Stimulated activated naive CD8-positive, alpha-beta T cell treated with anti-CD3 and anti-CD28 coated beads, Interleukin-15, amount 100 ng/mL, for 72 hours (primary cell): ENCODE data around the gene SLC25A41.
"Not testable (repeated sequence)": the region's sequence is repeated elsewhere in the genome, so short reads cannot be mapped to it uniquely, and the experiment has no call there.

ENCODE experiments used
- ATAC-seq: fragments of 150-1000 bp; cut with Tn5 transposase; 2 replicates; pipeline ENCODE4 v1.10.0; 2021; ENCODE audit warnings: mild to moderate bottlenecking, moderate library complexity
- DNase-seq, 2 donors: peaks; one replicate each; pipeline ENCODE4 v3.0.0; 2021 to 2022
- H3K27ac Mint-ChIP-seq, 2 donors: one replicate each; pipeline ENCODE4 v1.8.0; 2022; ENCODE audit warnings: mild to moderate bottlenecking in 2 of 2, mixed read lengths in 2 of 2, moderate library complexity in 2 of 2
- H3K27me3 Mint-ChIP-seq: one replicate; pipeline ENCODE4 v1.8.0; 2022; ENCODE audit warnings: mixed read lengths
- H3K4me1 Mint-ChIP-seq: one replicate; pipeline ENCODE4 v1.8.0; 2022; ENCODE audit warnings: mild to moderate bottlenecking, mixed read lengths
- H3K4me3 Mint-ChIP-seq, 2 donors: one replicate each; pipeline ENCODE4 v1.8.0; 2022; ENCODE audit warnings: mild to moderate bottlenecking in 2 of 2, mixed read lengths in 2 of 2, moderate library complexity in 1 of 2
- H3K9me3 Mint-ChIP-seq, 2 donors: one replicate each; pipeline ENCODE4 v1.8.0; 2022; ENCODE audit warnings: mixed read lengths in 2 of 2

The SLC25A41 gene

DNA sequence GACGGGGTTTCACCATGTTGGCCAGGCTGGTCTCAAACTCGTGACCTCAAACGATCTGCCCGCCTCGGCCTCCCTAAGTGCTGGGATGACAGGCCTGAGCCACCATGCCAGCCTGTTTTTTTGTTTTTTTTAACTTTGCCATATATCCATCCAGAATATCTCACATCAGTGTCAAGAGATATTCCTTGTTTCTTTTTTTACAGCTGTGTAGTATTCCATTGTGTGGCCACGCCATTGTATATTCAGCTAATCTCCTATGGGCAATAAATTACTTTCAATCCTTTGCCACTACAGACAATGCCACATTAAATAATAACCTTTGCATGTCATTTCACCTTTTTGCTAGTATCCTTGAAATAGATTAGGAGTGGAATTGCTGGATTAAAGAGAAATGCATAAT, 24.2 kb downstream of the SLC25A41 start:
- DNase-seq (no peak), ATAC-seq (no peak)
- Mint-ChIP-seq H3K4me3 (no peak overlapping the region), H3K9me3 (no peaks in the 10 kb centered on the region), H3K27ac (no peak overlapping the region), H3K4me1 (no peaks in the 10 kb centered on the region), H3K27me3 (no peaks in the 10 kb centered on the region)

DNA sequence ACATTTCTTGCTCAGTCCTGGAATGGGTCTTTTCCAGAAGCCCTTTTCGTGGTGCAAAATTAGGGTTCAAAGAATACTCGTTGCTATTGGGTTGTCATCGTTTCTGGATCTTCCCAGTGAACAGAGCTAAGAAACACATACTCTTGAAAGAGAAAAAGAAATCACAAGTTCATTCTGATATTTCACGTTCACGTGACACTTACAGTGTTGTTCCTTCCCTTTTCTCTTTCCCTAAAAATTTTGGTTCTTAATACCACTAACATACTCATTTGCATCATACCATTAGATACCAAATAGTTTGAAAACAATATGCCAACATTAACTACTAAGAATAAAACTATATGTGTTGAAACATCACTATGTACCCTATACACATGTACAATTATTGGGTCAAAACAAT, 27.2 kb downstream of the SLC25A41 start:
- no peak for DNase-seq
- Mint-ChIP-seq H3K27ac (no peak overlapping the region), H3K4me1 (no peaks in the 10 kb centered on the region), H3K27me3 (no peaks in the 10 kb centered on the region), H3K9me3 (no peaks in the 10 kb centered on the region), H3K4me3 (no peak overlapping the region)
- no peak for ATAC-seq

DNA sequence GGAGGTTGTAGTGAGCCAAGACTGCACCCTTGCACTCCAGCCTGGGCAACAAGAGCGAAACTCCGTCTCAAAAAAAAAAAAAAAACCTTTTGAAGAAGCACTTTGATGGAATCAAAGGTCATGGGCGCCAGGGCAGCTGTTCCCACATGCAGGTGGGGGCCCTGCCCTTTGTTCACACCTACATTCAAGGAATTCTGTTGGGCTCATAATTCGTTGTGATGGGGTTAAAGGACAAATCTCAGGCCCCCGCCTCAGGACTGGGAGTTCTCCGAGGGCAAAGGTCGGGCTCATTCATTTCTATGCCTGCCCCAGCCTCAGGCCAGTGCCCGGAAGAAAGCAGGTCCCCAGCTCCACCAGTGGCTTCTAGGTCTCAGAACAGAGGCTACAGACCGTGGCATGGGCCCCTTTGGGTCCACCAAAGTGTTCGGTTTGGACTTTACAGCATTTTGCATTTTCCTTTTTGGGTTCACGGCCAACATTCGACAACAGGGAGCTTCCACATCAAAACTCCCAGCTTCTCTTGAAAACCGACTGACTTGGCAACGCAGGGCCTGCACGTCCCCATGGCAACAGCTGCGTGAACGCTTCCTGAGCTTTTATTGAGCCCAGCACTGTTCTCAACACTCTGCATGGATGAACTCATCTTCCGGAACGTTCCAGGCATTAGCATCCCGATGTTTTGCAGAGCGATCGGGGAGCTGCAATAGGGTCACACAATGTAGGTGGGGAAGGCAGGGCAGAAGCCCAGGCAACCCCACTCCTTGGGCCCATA, 30.5 kb downstream of the SLC25A41 start:
- DNase-seq: no peak
- no peaks in the 10 kb centered on the region for H3K4me1 Mint-ChIP-seq
- no peaks in the 10 kb centered on the region for H3K27me3 Mint-ChIP-seq
- no peaks in the 10 kb centered on the region for H3K9me3 Mint-ChIP-seq
- no peak overlapping the region for H3K27ac Mint-ChIP-seq
- ATAC-seq: no peak
- no peak overlapping the region for H3K4me3 Mint-ChIP-seq

DNA sequence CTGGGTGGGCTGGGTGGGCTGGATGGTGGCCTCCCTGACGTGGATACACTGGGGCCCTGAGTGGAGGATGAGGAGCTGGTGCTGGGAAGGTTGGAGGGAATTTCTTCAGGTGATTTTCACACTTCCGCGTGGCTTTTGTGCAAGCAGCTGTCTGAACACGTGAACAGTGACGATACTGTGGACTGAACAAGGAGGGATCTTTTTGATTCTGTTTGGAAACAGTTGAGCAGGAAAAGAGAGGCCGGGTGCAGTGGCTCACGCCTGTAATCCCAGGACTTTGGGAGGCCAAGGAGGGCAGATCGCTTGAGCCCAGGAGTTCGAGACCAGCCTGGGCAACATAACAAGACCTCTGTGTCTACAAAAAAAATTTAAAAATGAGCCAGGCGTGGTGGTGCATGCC, 31.5 kb downstream of the SLC25A41 start:
- H3K4me3 Mint-ChIP-seq: no peak overlapping the region
- DNase-seq: no peak
- no peaks in the 10 kb centered on the region for H3K27me3 Mint-ChIP-seq
- no peaks in the 10 kb centered on the region for H3K9me3 Mint-ChIP-seq
- peak overlapping the region in 1 of 2 donors; percentile 69 for H3K27ac Mint-ChIP-seq
- no peak for ATAC-seq
- no peaks in the 10 kb centered on the region for H3K4me1 Mint-ChIP-seq

DNA sequence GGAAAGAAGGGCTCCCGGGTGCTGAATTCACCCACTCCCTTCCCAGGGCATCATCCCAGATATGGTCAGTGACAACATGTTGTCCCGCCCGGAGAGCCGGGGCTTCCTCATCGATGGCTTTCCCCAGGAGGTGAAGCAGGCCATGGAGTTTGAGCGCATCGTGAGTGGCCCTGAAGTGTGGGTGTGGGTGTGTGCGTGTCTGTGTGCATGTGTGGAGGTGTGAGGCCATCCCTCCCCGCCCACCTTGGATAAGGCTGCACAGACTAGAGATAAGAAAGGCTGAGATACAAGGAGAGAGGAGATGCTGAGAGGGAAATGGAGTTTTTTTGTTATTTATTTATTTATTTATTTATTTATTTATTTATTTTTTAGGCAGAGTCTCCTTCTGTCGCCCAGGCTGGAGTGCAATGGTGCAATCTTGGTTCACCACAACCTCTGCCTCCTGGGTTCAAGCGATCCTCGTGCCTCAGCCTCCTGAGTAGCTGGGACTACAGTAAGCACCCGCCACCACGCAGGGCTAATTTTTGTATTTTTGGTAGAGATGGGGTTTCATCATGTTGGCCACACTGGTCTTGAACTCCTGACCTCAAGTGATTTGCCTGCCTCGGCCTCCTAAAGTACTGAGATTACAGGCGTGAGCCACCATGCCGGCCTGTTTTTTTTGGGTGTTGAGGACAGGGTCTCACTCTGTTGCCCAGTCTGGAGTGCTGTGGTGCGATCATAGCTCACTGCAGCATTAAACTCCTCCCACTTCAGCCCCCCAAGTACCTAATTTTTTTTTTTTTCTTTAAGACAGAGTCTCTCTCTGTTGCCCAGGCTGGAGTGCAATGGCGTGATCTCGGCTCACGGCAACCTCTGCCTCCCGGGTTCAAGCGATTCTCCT, 33.3 kb downstream of the SLC25A41 start:
- ATAC-seq, H3K27ac Mint-ChIP-seq, H3K4me3 Mint-ChIP-seq, H3K9me3 Mint-ChIP-seq, H3K27me3 Mint-ChIP-seq, DNase-seq, H3K4me1 Mint-ChIP-seq: not testable (repeated sequence)

DNA sequence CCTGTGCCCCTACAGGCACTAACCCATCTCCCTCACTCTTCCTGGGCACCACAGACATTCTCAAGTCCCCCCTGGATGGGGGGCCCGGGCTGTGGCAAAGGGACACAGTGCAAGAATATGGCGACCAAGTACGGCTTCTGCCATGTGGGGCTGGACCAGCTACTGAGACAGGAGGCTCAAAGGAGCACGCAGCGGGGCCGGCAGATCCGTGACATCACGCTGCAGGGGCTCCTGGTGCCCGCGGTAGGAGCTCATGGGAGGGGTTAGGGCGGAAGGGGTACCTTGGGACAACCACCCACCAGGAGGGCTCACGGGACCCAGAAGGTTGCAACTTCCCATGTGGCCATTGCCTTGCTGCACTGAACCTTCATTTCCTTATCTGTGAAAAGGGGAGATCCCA, 37.3 kb downstream of the SLC25A41 start:
- peaks cover 27% of the 10 kb centered on the region for H3K4me1 Mint-ChIP-seq
- H3K4me3 Mint-ChIP-seq: no peak overlapping the region
- ATAC-seq: no peak
- H3K9me3 Mint-ChIP-seq: no peaks in the 10 kb centered on the region
- DNase-seq: no peak
- no peak overlapping the region for H3K27ac Mint-ChIP-seq
- H3K27me3 Mint-ChIP-seq: no peaks in the 10 kb centered on the region

DNA sequence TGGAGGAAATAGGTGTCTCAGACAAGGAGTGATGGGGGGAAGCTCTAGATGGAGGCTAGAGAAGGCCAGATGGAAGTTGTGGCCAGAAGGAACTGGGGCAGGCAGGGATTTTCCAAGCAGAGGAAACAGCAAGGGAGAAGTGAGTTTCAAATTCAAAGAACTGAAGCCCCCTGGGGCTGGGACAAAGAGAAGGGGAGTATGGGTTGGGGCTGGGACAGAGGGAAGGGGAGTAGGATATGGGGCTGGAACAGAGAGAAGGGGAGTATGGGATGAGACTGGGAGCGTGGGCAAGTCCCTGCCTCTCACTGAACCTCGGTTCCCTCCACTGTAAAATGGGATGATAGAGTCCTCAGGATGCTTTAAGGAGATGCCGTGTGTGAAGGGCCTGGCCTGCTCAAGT, 38.7 kb downstream of the SLC25A41 start:
- H3K4me1 Mint-ChIP-seq: peaks cover 34% of the 10 kb centered on the region
- peak overlapping the region in 1 of 2 donors; percentile 55 for H3K27ac Mint-ChIP-seq
- H3K4me3 Mint-ChIP-seq: peak overlapping the region in 1 of 2 donors; percentile 43
- H3K27me3 Mint-ChIP-seq: no peaks in the 10 kb centered on the region
- no peaks in the 10 kb centered on the region for H3K9me3 Mint-ChIP-seq
- ATAC-seq (no peak), DNase-seq (no peak)

DNA sequence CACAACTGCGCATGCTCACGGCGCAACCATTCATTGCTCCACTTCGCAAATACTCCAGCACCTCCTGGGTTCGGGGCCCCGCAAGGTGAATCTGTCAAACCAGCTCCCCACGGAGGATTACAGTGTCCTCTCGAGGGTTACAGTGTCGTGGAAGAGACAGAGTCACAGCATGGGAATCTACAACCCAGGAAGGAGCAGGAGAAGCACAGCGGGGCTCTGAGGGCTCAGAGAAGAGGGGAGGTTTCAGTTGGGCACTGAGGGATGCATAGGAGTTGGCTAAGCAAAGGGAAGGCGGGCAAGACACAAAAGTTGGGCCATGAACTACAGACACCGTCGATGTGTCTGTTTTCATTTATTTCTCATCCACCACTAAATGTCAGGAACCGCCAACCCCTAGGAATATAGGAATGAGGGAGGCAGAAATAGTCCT, 39.6 kb downstream of the SLC25A41 start:
- H3K4me1 Mint-ChIP-seq: peaks cover 34% of the 10 kb centered on the region
- no peak for DNase-seq
- H3K27ac Mint-ChIP-seq: peak overlapping the region; percentile 95 to 97
- ATAC-seq: no peak
- no peaks in the 10 kb centered on the region for H3K9me3 Mint-ChIP-seq
- H3K27me3 Mint-ChIP-seq: no peaks in the 10 kb centered on the region
- peak overlapping the region; percentile 93 to 94 for H3K4me3 Mint-ChIP-seq

DNA sequence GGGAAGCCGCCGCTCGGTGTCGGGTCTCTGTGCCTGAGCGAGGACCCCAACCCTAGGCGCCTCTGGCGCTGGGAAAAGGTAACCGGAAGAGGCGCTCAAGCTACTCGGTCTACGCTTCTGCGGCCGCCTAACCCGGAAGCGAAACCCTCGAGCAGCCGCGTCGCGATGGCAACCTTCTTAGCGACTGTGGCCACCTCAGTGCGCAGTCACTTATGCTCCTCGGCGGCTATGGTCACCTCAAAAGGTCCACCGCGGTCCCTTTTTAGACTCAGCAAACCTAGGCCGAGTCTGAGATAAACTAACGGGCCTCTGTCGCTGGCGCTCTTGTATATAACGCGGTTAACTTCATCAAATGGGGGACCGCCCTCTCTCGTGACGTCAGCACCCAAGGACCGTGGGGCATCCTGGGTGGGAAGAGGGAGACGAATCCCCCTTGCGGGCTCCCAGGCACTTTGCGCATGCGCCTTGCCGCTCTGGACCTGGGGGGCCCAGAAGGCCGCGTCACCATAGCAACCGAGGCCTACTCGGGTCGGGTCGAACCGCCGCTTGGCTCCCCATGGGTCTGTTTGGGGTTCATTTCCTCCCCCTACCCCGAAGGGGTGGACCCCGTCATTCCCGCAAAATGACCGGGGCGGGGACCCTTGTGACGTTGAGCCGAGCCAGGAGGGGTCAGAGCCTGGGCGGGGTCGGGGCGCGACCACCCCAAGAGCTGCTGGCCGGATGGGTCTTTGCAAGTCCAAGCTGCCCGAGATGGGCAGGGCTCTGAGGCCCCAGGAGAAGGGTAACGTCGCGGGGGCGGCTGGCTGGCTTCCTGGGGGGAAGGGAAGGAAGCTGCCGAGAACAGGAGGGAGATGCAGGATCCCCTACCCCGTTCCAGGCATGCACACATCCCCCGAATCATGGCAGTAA, 40.2 kb downstream of the SLC25A41 start, which contains the start of gene GTF2F1:
GTF2F1 (minus strand) TSS at position 91 of the 909 bp plus-strand sequence. CDS start 169 bp downstream, outside the sequence.
- H3K27ac Mint-ChIP-seq: peak within 1 kb of the TSS; percentile 95 to 97
- DNase-seq: peak; percentile 96 to 97
- peaks cover 34% of the 10 kb centered on the region for H3K4me1 Mint-ChIP-seq
- no peaks in the 10 kb centered on the region for H3K9me3 Mint-ChIP-seq
- H3K27me3 Mint-ChIP-seq: no peaks in the 10 kb centered on the region
- H3K4me3 Mint-ChIP-seq: peak within 1 kb of the TSS; percentile 93 to 94
- ATAC-seq: peak; percentile 93

DNA sequence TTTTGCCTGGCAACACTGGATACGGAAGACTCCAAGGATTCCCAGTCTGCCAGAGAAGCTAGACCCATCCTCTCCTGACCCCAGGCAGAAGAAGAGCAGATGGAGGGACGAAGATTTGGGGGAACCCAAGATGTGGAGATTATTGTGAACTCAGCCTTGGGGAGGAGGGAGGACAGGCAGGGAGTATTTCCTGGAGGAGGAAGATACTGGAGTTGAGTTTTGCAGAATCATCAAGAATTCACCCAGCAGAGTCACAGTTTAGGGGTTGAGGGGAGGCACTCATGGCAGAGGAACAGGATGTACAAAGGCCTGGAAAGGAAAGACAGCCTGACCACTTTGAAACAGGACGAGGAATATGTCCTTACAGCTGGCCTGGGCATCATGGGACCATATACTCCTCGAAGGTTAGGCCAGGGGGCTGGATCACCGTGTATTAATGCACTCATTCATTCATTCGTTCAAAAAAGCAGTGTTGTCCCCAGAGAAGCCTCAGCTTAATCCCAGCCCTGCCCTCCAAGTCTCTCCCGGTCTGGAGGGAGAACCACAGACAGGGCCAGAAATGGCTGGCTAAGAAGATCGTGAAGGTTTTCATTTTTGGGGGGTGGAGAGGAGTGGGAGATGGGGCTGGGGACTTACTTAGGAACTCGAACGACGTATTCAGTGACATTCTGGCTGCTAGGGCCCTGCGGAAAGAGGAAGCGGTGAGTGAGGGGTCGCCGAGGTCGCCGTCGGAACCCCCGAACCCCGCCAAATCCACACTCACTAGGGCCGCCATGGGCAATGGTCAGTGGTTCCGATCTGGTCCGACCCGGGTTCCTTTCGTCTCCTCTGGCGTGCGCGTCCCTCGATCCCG, 41.1 kb downstream of the SLC25A41 start:
- H3K27ac Mint-ChIP-seq: peak overlapping the region; percentile 95 to 97
- ATAC-seq (peak; percentile 14), DNase-seq (no peak)

DNA sequence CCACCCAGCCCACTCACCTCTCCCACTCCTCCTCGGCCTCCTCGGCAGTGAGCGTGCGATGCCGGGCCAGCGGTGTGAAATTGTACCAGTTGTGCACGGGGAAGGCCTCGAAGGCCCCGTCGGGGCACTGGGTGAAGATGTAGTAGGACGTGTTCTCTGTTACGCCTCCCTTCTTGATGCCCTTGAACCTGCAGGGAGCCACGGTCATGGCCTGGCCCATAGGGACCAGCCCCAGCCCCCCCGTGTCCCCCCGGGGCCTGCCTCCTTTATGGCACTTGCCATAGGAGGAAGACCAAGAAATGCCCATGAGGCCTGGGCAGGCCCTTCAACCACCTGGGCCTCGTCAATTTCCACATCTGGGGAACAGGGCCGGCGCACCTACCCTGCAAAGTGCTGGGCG, 46.2 kb downstream of the SLC25A41 start:
- Mint-ChIP-seq H3K9me3 (no peaks in the 10 kb centered on the region), H3K4me3 (no peak overlapping the region), H3K4me1 (peaks cover 23% of the 10 kb centered on the region), H3K27me3 (no peaks in the 10 kb centered on the region), H3K27ac (no peak overlapping the region)
- DNase-seq: no peak
- ATAC-seq: no peak

More for the DNA sequence above, 41.1 kb downstream of the SLC25A41 start:
- Mint-ChIP-seq H3K27me3 (no peaks in the 10 kb centered on the region), H3K4me3 (peak overlapping the region; percentile 93 to 94), H3K9me3 (no peaks in the 10 kb centered on the region), H3K4me1 (peaks cover 34% of the 10 kb centered on the region)

DNA sequence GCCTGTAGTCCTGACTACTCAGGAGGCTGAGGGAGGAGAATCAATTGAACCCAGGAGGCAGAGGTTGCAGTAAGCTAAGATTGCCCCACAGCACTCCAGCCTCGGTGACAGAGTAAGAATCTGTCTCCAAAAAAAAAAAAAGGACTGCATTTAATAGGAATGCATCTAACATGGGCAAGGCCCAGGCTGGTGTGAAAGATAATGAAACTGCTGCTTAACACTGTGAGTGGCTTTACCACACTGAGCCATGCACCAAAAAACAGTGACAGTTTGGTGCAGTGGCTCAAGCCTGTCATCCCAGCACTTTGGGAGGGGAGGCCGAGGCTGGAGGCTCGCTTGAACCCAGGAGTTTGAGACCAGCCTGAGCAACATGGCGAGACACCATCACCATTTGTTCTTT, 49.2 kb downstream of the SLC25A41 start:
- Mint-ChIP-seq H3K4me1 (peaks cover 6% of the 10 kb centered on the region), H3K27me3 (no peaks in the 10 kb centered on the region), H3K27ac (no peak overlapping the region), H3K4me3 (no peak overlapping the region), H3K9me3 (no peaks in the 10 kb centered on the region)
- DNase-seq (no peak), ATAC-seq (no peak)

DNA sequence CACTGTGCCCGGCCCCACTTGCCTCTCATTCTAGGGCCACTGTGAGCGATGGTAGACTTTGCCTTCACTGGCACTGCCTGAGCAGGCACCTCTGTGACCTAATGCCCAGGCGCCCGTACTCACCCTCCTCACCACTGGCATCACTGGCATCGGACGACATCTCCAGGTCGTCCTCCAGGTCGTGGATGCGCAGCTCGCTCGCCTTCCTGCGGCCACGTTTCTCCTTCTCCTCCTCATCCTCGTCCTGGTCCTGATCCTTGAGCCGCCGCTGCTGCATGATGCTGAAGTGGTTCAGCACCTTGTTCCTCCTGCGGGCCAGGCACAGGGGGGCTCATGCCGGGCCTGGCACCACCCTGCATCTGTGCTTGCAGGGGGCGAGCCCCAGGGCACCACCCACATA, 50.4 kb downstream of the SLC25A41 start:
- no peak for DNase-seq
- Mint-ChIP-seq H3K9me3 (no peaks in the 10 kb centered on the region), H3K4me3 (no peak overlapping the region), H3K27me3 (no peaks in the 10 kb centered on the region), H3K4me1 (peaks cover 6% of the 10 kb centered on the region), H3K27ac (peak overlapping the region; percentile 50 to 91)
- ATAC-seq: no peak

DNA sequence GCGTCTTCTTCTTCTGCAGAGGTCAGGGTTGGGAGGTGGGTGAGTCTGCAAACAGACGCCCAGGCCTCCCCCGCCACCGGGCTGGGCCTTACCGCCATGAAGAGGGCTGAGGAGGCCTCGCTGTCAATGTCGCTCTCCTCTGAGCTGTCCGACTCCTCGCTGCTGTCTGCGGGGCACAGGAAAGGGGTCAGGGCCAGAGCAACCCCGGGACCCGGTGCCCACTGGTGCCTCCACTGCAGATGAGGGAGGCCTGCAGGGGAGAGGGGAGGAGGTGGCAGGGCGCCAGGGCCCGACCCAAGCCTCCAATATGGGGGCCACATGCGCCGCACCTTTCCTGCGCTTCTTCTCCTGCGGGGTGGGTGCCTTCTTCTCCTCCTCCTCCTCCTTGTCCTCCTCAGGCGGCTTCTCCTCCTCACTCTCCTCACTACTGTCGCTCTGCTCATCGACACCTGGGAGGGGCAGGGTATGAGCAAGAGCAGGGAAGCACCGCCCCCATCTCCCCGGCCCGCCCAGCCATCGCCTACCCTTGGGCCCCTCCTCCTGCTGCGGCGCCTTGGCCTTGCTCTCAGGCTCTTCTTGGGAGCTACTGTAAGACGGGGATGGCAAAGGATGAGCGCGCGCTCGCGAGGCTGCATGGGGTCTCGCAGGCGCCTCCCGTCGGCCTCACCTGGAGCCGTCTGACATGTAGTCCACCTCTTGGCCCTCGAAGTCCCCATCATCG, 52.4 kb downstream of the SLC25A41 start:
- Mint-ChIP-seq H3K4me3 (no peak overlapping the region), H3K27me3 (no peaks in the 10 kb centered on the region), H3K27ac (peak overlapping the region in 1 of 2 donors; percentile 71), H3K4me1 (no peaks in the 10 kb centered on the region), H3K9me3 (no peaks in the 10 kb centered on the region)
- peak; percentile 23 for ATAC-seq
- no peak for DNase-seq
